ENCODE measurements around the gene LGALS3BP.

The LGALS3BP gene

DNA sequence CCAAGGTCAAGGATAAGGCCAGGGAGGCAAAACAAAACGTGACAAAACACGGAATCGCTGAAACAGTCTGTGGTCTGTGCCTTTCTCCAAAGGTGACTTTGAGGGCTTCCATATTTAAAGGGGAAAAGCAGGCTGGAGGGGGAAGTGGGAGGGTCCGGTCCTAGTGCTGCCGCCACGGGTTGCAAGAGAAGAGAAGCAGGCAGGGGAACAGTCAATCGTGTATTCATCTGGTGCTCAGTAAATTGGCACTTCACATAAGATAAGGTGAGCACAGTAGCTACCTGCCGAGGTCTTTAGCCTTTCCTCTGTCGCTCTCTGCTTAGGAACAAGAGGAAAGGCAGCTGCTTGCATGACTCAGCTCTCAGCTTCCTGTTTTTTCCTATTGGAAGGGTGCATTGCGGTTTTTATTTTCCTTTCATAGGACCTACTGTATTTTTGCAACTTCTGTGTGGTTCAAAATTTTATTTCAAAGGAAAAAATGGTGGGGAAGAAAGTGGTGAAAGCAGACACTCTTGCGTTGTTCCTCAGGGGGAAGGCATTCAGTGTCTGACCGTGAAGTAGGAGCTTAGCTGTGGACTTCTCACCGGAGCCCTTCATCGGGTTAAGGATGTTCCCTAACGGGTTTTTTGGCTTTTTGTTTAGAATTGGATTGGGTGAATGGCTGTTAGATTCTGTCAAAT lies 7.1 kb upstream of the LGALS3BP start:
- Histone ChIP-seq H3K9me3 (ENCODE audit: severe bottlenecking) (no peaks in the 10 kb centered on the region), H3K36me3 (ENCODE audit: low read depth) (peaks cover 22% of the 10 kb centered on the region), H3K27me3 (ENCODE audit: insufficient read depth, poor library complexity, severe bottlenecking) (no peaks in the 10 kb centered on the region), H3K27ac (ENCODE audit: poor library complexity, severe bottlenecking) (peak overlapping the region; percentile 73), H3K4me1 (ENCODE audit: insufficient read depth, poor library complexity, severe bottlenecking) (peaks cover 17% of the 10 kb centered on the region), H3K4me3 (ENCODE audit: severe bottlenecking) (no peak overlapping the region)
- no peak for DNase-seq (ENCODE audit: low spot score)
- TF ChIP-seq, protein P1, sequence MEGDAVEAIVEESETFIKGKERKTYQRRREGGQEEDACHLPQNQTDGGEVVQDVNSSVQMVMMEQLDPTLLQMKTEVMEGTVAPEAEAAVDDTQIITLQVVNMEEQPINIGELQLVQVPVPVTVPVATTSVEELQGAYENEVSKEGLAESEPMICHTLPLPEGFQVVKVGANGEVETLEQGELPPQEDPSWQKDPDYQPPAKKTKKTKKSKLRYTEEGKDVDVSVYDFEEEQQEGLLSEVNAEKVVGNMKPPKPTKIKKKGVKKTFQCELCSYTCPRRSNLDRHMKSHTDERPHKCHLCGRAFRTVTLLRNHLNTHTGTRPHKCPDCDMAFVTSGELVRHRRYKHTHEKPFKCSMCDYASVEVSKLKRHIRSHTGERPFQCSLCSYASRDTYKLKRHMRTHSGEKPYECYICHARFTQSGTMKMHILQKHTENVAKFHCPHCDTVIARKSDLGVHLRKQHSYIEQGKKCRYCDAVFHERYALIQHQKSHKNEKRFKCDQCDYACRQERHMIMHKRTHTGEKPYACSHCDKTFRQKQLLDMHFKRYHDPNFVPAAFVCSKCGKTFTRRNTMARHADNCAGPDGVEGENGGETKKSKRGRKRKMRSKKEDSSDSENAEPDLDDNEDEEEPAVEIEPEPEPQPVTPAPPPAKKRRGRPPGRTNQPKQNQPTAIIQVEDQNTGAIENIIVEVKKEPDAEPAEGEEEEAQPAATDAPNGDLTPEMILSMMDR (IDR thresholded peaks at IDR 0.05; ENCODE audit: poor library complexity, severe bottlenecking): no peak
- ATAC-seq (ENCODE audit: low read depth): peak; percentile 81

DNA sequence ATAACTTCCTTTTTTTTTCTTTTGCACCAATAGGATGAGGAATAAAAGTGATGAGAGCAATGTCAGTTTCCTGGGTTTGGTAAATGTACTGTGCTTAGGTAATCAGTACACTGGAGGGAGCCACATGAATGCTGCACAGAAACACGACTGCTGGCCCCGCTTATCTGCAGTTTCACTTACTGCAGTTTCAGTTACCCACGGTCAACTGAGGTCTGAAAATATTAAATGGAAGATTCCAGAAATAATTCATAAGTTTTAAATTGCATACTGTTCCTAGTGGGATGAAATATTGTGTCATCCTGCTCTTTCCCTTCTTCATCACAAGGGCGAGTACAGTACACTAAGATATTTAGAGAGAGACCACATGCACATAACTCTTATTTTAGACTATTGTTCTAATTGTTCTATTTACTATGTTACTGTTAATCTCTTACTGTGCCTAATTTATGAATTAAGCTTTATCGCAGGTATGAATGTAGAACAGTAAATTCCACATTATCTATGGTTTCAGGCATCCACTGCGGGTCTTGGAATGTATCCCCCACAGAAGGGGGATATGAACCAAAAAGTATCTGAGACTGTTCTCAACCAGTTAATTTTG lies 6.4 kb upstream of the LGALS3BP start:
- DNase-seq (ENCODE audit: low spot score) (no peak), ATAC-seq (ENCODE audit: low read depth) (no peak)
- Histone ChIP-seq H3K27me3 (ENCODE audit: insufficient read depth, poor library complexity, severe bottlenecking) (no peaks in the 10 kb centered on the region), H3K36me3 (ENCODE audit: low read depth) (peaks cover 18% of the 10 kb centered on the region), H3K27ac (ENCODE audit: poor library complexity, severe bottlenecking) (peak overlapping the region; percentile 73), H3K4me1 (ENCODE audit: insufficient read depth, poor library complexity, severe bottlenecking) (peaks cover 17% of the 10 kb centered on the region), H3K4me3 (ENCODE audit: severe bottlenecking) (no peak overlapping the region), H3K9me3 (ENCODE audit: severe bottlenecking) (no peaks in the 10 kb centered on the region)
- TF ChIP-seq, protein P1 (IDR thresholded peaks at IDR 0.05; ENCODE audit: poor library complexity, severe bottlenecking): peak; percentile 41

DNA sequence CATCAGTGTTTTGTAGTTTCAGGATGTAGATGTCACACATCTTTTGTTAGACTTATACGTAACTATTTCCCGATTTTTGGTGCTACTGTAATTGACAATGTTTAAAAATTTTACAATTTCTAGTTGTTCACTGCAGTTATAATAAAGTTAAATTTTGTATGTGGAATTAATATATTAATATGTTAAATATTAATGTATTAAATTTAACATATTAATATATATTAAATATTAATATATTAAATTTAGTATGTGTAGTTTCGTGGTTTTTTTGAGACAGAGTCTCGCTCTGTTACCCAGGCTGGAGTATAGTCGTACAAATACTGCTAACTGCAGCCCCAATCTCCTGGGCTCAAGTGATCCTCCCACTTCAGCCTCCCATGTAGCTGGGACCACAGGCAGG lies 5.7 kb upstream of the LGALS3BP start:
- H3K27me3 ChIP-seq (ENCODE audit: insufficient read depth, poor library complexity, severe bottlenecking): no peaks in the 10 kb centered on the region
- DNase-seq (ENCODE audit: low spot score) (no peak), ATAC-seq (ENCODE audit: low read depth) (no peak)
- TF ChIP-seq, protein P1 (IDR thresholded peaks at IDR 0.05; ENCODE audit: poor library complexity, severe bottlenecking): no peak
- H3K4me3 ChIP-seq (ENCODE audit: severe bottlenecking): no peak overlapping the region
- no peaks in the 10 kb centered on the region for H3K9me3 ChIP-seq (ENCODE audit: severe bottlenecking)
- H3K27ac ChIP-seq (ENCODE audit: poor library complexity, severe bottlenecking): no peak overlapping the region
- H3K4me1 ChIP-seq (ENCODE audit: insufficient read depth, poor library complexity, severe bottlenecking): peaks cover 17% of the 10 kb centered on the region
- peaks cover 10% of the 10 kb centered on the region; the same call in 1 of the 2 replicates for H3K36me3 ChIP-seq (ENCODE audit: low read depth)

DNA sequence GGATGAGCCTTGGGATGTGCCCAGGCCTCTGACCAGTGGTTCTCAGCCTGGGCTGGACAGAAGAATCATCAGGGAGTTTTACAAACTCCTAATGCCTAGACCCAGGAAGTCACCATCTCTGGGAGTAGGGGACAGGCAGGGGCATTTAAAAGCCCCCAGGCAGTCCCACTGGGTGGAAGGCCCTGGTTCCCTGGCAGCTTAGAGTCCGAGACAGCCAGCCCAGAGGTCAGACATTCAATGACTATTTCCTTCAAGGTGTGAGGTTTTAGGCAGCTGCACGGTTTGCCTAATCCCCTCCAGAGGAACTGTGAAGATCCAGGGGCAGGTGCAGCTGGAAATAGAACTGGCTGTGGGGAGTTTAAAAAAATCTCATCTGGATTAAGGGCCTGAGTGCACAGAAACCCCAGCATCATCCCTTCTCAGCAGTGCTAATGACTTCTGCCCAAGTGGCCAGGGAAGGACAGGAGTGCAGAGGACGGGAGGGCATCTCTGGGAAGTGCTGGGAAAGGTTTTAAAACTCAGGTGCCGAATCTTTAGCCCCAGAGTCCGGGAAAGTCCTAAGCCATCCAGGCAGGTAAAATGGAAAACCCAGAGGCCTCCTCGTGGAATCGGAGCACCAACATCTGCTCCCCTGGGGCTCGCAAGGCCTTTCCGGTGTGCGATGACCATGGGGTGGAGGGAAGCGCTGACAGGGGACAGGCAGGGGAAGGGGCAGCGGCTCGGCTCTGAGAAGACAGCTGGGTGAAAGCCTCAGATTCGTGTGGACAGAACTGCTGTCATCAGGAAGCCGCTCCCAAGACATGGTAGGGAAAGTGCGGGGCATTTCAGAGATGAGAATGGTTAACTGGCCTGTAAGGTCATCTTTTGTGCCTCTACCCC lies 1.5 kb upstream of the LGALS3BP start:
- TF ChIP-seq, protein P1 (IDR thresholded peaks at IDR 0.05; ENCODE audit: poor library complexity, severe bottlenecking): no peak
- peak overlapping the region; percentile 67 for H3K27ac ChIP-seq (ENCODE audit: poor library complexity, severe bottlenecking)

More for the DNA sequence above, 1.5 kb upstream of the LGALS3BP start:
- H3K4me3 ChIP-seq (ENCODE audit: severe bottlenecking): no peak overlapping the region
- H3K9me3 ChIP-seq (ENCODE audit: severe bottlenecking): no peaks in the 10 kb centered on the region
- peaks cover 26% of the 10 kb centered on the region for H3K4me1 ChIP-seq (ENCODE audit: insufficient read depth, poor library complexity, severe bottlenecking)
- DNase-seq (ENCODE audit: low spot score) (peak; percentile 50), ATAC-seq (ENCODE audit: low read depth) (no peak)
- peaks cover 31% of the 10 kb centered on the region for H3K36me3 ChIP-seq (ENCODE audit: low read depth)
- H3K27me3 ChIP-seq (ENCODE audit: insufficient read depth, poor library complexity, severe bottlenecking): no peaks in the 10 kb centered on the region
